Esophagus squamous epithelium (tissue), 4 donors: ENCODE measurements around the gene KANSL2.

Source experiments
- CTCF ChIP-seq, 6 experiments: fragments of 450-650 bp in 4 of 6; fragments of 200-600 bp in 2 of 6; sonication (generic) in 2 of 6; IDR thresholded peaks; one replicate each; pipeline ENCODE4 v1.5.1; 2016 to 2019; ENCODE audit warnings: antibody characterized with exemption in 6 of 6, mild to moderate bottlenecking in 4 of 6, moderate library complexity in 4 of 6
- POLR2A ChIP-seq, 4 donors: fragments of 450-650 bp; IDR thresholded peaks; one replicate each; pipeline ENCODE4 v1.6.1; 2017; ENCODE audit warnings: antibody characterized with exemption in 4 of 4, mild to moderate bottlenecking in 4 of 4, moderate library complexity in 3 of 4

- TF ChIP-seq POLR2A (IDR thresholded peaks at IDR 0.05), result no peak
- no peak for TF ChIP-seq CTCF (IDR thresholded peaks at IDR 0.05)
These were observed 30.2 kb upstream of the KANSL2 start for GRCh38 chr12:48712209-48712608.
